ENCODE measurements around the gene GARRE1.

GARRE1 gene

GRCh38 chr19:34298891-34299520, 44.7 kb downstream of the GARRE1 start:
- DNase-seq, result no peak

DNA sequence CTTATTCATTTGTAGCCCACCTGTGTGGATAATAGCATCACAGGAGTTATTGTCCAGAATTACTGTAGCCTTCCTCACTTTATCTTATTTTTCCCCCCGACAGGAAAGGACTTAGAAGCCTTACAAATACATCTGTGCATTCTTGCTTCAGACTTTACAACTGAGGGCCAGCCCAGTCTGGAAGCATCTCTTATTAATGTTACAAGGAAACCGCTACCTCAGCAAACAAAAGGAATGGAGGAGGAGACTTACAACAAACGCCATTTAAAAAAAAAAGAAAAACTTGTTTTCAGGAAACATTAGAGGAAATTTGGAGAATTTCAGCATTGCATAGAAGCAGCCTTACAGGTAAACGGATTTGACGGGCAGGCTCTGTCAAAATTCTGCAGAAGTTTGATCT, 45.2 kb downstream of the GARRE1 start:
- DNase-seq, result no peak

DNA sequence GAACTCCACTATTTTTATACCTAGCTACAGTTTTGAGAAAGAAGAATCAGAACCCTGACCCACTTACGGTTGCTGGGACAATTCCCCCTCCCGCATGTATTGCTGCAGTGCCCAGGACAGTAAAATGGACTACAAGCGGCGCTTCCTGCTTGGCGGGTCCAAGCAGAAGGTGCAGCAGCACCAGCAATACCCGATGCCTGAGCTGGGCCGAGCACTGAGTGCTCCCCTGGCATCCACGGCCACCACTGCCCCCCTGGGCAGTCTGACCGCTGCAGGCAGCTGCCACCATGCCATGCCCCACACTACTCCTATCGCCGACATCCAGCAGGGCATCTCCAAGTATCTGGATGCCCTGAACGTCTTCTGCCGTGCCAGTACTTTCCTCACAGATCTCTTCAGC, 46.0 kb downstream of the GARRE1 start:
- no peak for DNase-seq

- no peak for DNase-seq
These were observed 46.6 kb downstream of the GARRE1 start for GRCh38 chr19:34300962-34301361.
